Measurements from ENCODE around the gene MTNR1B.

The MTNR1B gene

DNA sequence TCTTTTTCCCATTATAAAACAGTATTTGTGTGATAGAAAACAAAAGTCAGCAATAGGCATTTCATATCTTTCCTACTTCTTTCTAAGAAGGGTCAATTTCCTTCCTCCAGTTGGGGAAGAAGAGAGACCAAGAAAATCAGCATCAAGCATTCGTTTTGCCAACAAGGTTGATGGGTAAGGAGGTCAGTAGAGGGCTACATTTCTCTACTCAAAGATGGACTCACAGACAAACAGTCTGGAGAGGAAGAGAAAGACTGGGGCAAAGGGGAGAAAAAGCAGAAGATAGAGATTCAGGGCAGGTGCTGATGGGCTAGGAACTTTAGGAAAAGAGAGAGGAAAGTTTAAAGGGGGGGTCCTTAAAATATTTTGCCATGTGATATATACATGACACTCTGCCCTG, 8.6 kb upstream of the MTNR1B start:
- no peak overlapping the region for H3K9ac ChIP-seq (ENCODE audit: low read length)
- H2BK5ac ChIP-seq (ENCODE audit: low read depth, low read length, poor library complexity, severe bottlenecking): no peak overlapping the region
- H3K36me3 ChIP-seq (ENCODE audit: control insufficient read depth in 1 of 2, insufficient read depth in 2 of 2, low read depth in 1 of 2, low read length in 2 of 2): no peaks in the 10 kb centered on the region
- H2AFZ ChIP-seq (ENCODE audit: low read depth, low read length): no peak overlapping the region
- WGBS: 75% methylated on average over 1 of the region's 1 CpG
- no peak overlapping the region for H4K91ac ChIP-seq (ENCODE audit: low read length)
- H3K4me2 ChIP-seq (ENCODE audit: low read length, poor library complexity, severe bottlenecking): no peak overlapping the region
- H3K14ac ChIP-seq (ENCODE audit: low read length in 2 of 2): no peak overlapping the region
- no peak overlapping the region for H3K4ac ChIP-seq (ENCODE audit: low read depth in 1 of 2, low read length in 2 of 2)
- no peak overlapping the region for H2AK5ac ChIP-seq (ENCODE audit: low read length, severe bottlenecking)
- no peak overlapping the region for H3K23ac ChIP-seq (ENCODE audit: low read length in 2 of 2)
- H3K27me3 ChIP-seq (ENCODE audit: control insufficient read depth in 1 of 2, insufficient read depth in 1 of 2, low read length in 2 of 2): peaks cover 0 to 3% of the 10 kb centered on the region in 2 experiments
- H3K4me3 ChIP-seq (ENCODE audit: insufficient read depth in 1 of 2, low read depth in 1 of 2, low read length in 2 of 2): no peak overlapping the region
- H3K27ac ChIP-seq (ENCODE audit: low read length, poor library complexity, severe bottlenecking): no peak overlapping the region
- H3K79me1 ChIP-seq (replicated peaks; ENCODE audit: low read length, poor library complexity, severe bottlenecking): no peaks in the 10 kb centered on the region
- no peak overlapping the region for H4K8ac ChIP-seq (ENCODE audit: low read length)
- no peaks in the 10 kb centered on the region for H3K9me3 ChIP-seq (ENCODE audit: control insufficient read depth, low read length)
- no peak for DNase-seq
- H2BK15ac ChIP-seq (ENCODE audit: low read depth, poor library complexity, severe bottlenecking): no peak overlapping the region
- no peak overlapping the region for H2BK12ac ChIP-seq (ENCODE audit: low read length in 2 of 2)
- H3K18ac ChIP-seq (ENCODE audit: low read depth in 1 of 2, low read length in 2 of 2): no peak overlapping the region
- H3K4me1 ChIP-seq (ENCODE audit: control insufficient read depth, insufficient read depth, low read depth, low read length): no peaks in the 10 kb centered on the region
- no peak overlapping the region for H2BK120ac ChIP-seq (ENCODE audit: low read depth, low read length)

DNA sequence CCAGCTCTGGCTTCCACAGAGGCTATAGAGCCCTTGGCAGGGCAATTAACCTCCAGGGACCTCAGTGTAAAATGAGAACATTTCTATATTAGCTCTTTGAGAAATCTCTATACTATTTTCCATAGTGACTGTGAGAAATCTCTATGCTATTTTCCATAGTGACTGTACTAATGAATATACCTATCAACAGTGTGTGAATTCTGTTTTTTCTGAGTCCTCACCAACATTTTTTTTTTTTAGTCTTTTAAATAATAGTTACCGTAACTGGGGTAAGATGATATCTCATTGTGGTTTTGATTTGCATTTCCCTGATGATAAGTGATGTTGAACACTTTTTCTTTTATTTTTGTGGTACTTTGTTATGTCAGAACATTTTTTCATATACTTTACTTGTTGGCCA, 7.0 kb upstream of the MTNR1B start:
- Histone ChIP-seq H3K4me3 (ENCODE audit: insufficient read depth in 1 of 2, low read depth in 1 of 2, low read length in 2 of 2) (no peak overlapping the region), H4K8ac (ENCODE audit: low read length) (no peak overlapping the region), H2BK5ac (ENCODE audit: low read depth, low read length, poor library complexity, severe bottlenecking) (no peak overlapping the region)

DNA sequence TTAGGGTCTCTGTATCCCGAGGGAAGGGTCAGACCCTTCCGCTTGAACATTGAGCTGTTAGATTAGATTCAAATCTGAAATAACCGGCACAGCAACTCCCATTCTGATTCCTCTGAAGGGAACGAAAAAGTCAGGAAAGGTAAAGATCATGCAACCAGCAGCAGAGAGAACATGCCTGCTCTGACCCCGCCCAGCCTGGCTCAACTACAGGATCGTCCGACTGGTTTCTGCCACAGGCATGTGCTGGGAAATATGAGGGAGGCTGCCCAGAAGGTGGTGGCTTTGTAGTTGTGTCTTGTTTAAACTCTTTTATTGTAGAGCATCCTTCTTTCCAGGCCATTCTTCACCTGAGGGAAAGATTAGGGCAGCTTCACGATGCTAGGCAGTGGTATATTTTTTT, 5.0 kb upstream of the MTNR1B start:
- Histone ChIP-seq H2BK120ac (ENCODE audit: low read depth, low read length) (no peak overlapping the region), H2AK5ac (ENCODE audit: low read length, severe bottlenecking) (no peak overlapping the region), H2BK15ac (ENCODE audit: low read depth, poor library complexity, severe bottlenecking) (no peak overlapping the region), H3K36me3 (ENCODE audit: control insufficient read depth in 1 of 2, insufficient read depth in 2 of 2, low read depth in 1 of 2, low read length in 2 of 2) (no peaks in the 10 kb centered on the region), H4K91ac (ENCODE audit: low read length) (no peak overlapping the region), H3K27ac (ENCODE audit: low read length, poor library complexity, severe bottlenecking) (no peak overlapping the region), H3K4me3 (ENCODE audit: insufficient read depth in 1 of 2, low read depth in 1 of 2, low read length in 2 of 2) (no peak overlapping the region), H3K14ac (ENCODE audit: low read length in 2 of 2) (no peak overlapping the region), H3K23ac (ENCODE audit: low read length in 2 of 2) (no peak overlapping the region), H4K8ac (ENCODE audit: low read length) (no peak overlapping the region), H2AFZ (ENCODE audit: low read depth, low read length) (no peak overlapping the region), H2BK12ac (ENCODE audit: low read length in 2 of 2) (no peak overlapping the region), H3K4me2 (ENCODE audit: low read length, poor library complexity, severe bottlenecking) (no peak overlapping the region), H3K79me1 (replicated peaks; ENCODE audit: low read length, poor library complexity, severe bottlenecking) (no peaks in the 10 kb centered on the region), H3K9me3 (ENCODE audit: control insufficient read depth, low read length) (no peaks in the 10 kb centered on the region), H3K4ac (ENCODE audit: low read depth in 1 of 2, low read length in 2 of 2) (no peak overlapping the region), H3K4me1 (ENCODE audit: control insufficient read depth, insufficient read depth, low read depth, low read length) (peaks cover 5% of the 10 kb centered on the region), H2BK5ac (ENCODE audit: low read depth, low read length, poor library complexity, severe bottlenecking) (no peak overlapping the region), H3K18ac (ENCODE audit: low read depth in 1 of 2, low read length in 2 of 2) (no peak overlapping the region), H3K27me3 (ENCODE audit: control insufficient read depth in 1 of 2, insufficient read depth in 1 of 2, low read length in 2 of 2) (peaks cover 11 to 16% of the 10 kb centered on the region in 2 experiments), H3K9ac (ENCODE audit: low read length) (no peak overlapping the region)
- no peak for DNase-seq
- 87% methylated on average over 7 of the region's 8 CpGs for WGBS

More for the DNA sequence above, 7.0 kb upstream of the MTNR1B start:
- H2AFZ ChIP-seq (ENCODE audit: low read depth, low read length): no peak overlapping the region
- peaks cover 0 to 7% of the 10 kb centered on the region in 2 experiments for H3K27me3 ChIP-seq (ENCODE audit: control insufficient read depth in 1 of 2, insufficient read depth in 1 of 2, low read length in 2 of 2)
- no peak overlapping the region for H3K4ac ChIP-seq (ENCODE audit: low read depth in 1 of 2, low read length in 2 of 2)
- no peak overlapping the region for H3K4me2 ChIP-seq (ENCODE audit: low read length, poor library complexity, severe bottlenecking)
- no peak overlapping the region for H2BK15ac ChIP-seq (ENCODE audit: low read depth, poor library complexity, severe bottlenecking)
- H3K36me3 ChIP-seq (ENCODE audit: control insufficient read depth in 1 of 2, insufficient read depth in 2 of 2, low read depth in 1 of 2, low read length in 2 of 2): no peaks in the 10 kb centered on the region
- no peaks in the 10 kb centered on the region for H3K79me1 ChIP-seq (replicated peaks; ENCODE audit: low read length, poor library complexity, severe bottlenecking)
- H3K23ac ChIP-seq (ENCODE audit: low read length in 2 of 2): no peak overlapping the region
- H2AK5ac ChIP-seq (ENCODE audit: low read length, severe bottlenecking): no peak overlapping the region
- H3K4me1 ChIP-seq (ENCODE audit: control insufficient read depth, insufficient read depth, low read depth, low read length): no peaks in the 10 kb centered on the region
- no peaks in the 10 kb centered on the region for H3K9me3 ChIP-seq (ENCODE audit: control insufficient read depth, low read length)
- no peak overlapping the region for H3K27ac ChIP-seq (ENCODE audit: low read length, poor library complexity, severe bottlenecking)
- no peak overlapping the region for H4K91ac ChIP-seq (ENCODE audit: low read length)
- no peak for DNase-seq
- no peak overlapping the region for H2BK12ac ChIP-seq (ENCODE audit: low read length in 2 of 2)
- no peak overlapping the region for H2BK120ac ChIP-seq (ENCODE audit: low read depth, low read length)
- H3K9ac ChIP-seq (ENCODE audit: low read length): no peak overlapping the region
- no peak overlapping the region for H3K14ac ChIP-seq (ENCODE audit: low read length in 2 of 2)
- no peak overlapping the region for H3K18ac ChIP-seq (ENCODE audit: low read depth in 1 of 2, low read length in 2 of 2)
- WGBS: no CpG with 5 or more reads among the region's 1 CpG

DNA sequence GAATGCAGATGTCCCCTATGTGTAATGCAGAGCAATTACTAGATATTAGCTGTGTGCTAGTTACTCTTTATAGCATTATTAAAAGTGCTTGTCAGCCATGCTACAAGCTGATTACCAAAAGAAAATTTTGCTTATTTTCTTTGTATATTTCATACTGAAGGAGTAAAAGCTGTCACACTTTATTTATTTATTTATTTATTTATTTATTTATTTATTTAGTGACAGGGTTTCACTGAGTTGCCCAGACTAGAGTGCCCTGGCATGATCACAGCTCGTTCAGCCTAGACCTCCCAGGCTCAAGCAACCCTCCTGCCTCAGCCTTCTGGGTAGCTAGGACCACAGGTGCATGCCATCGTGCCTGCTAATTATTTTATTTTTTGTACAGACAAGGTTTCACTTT, 4.3 kb upstream of the MTNR1B start:
- H3K36me3 ChIP-seq (ENCODE audit: control insufficient read depth in 1 of 2, insufficient read depth in 2 of 2, low read depth in 1 of 2, low read length in 2 of 2): peaks cover 0 to 2% of the 10 kb centered on the region in 2 experiments
- no peak overlapping the region for H2AFZ ChIP-seq (ENCODE audit: low read depth, low read length)
- H3K4ac ChIP-seq (ENCODE audit: low read depth in 1 of 2, low read length in 2 of 2): no peak overlapping the region
- peaks cover 19 to 23% of the 10 kb centered on the region in 2 experiments for H3K27me3 ChIP-seq (ENCODE audit: control insufficient read depth in 1 of 2, insufficient read depth in 1 of 2, low read length in 2 of 2)
- no peak overlapping the region for H3K4me2 ChIP-seq (ENCODE audit: low read length, poor library complexity, severe bottlenecking)
- H4K91ac ChIP-seq (ENCODE audit: low read length): no peak overlapping the region
- H3K79me1 ChIP-seq (replicated peaks; ENCODE audit: low read length, poor library complexity, severe bottlenecking): no peaks in the 10 kb centered on the region
- no peak overlapping the region for H2BK15ac ChIP-seq (ENCODE audit: low read depth, poor library complexity, severe bottlenecking)
- 74% methylated on average over 2 of the region's 2 CpGs for WGBS
- H3K4me1 ChIP-seq (ENCODE audit: control insufficient read depth, insufficient read depth, low read depth, low read length): peaks cover 11% of the 10 kb centered on the region
- no peak overlapping the region for H3K14ac ChIP-seq (ENCODE audit: low read length in 2 of 2)
- no peak overlapping the region for H2BK5ac ChIP-seq (ENCODE audit: low read depth, low read length, poor library complexity, severe bottlenecking)
- no peak overlapping the region for H3K4me3 ChIP-seq (ENCODE audit: insufficient read depth in 1 of 2, low read depth in 1 of 2, low read length in 2 of 2)
- H4K8ac ChIP-seq (ENCODE audit: low read length): no peak overlapping the region
- H2BK12ac ChIP-seq (ENCODE audit: low read length in 2 of 2): no peak overlapping the region
- no peak overlapping the region for H2AK5ac ChIP-seq (ENCODE audit: low read length, severe bottlenecking)
- H3K9me3 ChIP-seq (ENCODE audit: control insufficient read depth, low read length): no peaks in the 10 kb centered on the region
- H3K27ac ChIP-seq (ENCODE audit: low read length, poor library complexity, severe bottlenecking): no peak overlapping the region
- H3K18ac ChIP-seq (ENCODE audit: low read depth in 1 of 2, low read length in 2 of 2): no peak overlapping the region
- H3K23ac ChIP-seq (ENCODE audit: low read length in 2 of 2): no peak overlapping the region
- no peak overlapping the region for H2BK120ac ChIP-seq (ENCODE audit: low read depth, low read length)
- no peak for DNase-seq
- H3K9ac ChIP-seq (ENCODE audit: low read length): no peak overlapping the region

Measured in mesenchymal stem cell (in vitro differentiated cells and primary cell).